HG02970 (cell line): ENCODE measurements around the gene TPCN2.

Source experiments
- ATAC-seq: cut with Tn5 transposase; IDR thresholded peaks from one replicate; pipeline ENCODE4 v1.9.1; 2021; ENCODE audit warnings: mild to moderate bottlenecking, moderate library complexity, moderate number of reproducible peaks; ENCODE audit not compliant: unreplicated experiment, low FRiP score

TPCN2 gene

DNA sequence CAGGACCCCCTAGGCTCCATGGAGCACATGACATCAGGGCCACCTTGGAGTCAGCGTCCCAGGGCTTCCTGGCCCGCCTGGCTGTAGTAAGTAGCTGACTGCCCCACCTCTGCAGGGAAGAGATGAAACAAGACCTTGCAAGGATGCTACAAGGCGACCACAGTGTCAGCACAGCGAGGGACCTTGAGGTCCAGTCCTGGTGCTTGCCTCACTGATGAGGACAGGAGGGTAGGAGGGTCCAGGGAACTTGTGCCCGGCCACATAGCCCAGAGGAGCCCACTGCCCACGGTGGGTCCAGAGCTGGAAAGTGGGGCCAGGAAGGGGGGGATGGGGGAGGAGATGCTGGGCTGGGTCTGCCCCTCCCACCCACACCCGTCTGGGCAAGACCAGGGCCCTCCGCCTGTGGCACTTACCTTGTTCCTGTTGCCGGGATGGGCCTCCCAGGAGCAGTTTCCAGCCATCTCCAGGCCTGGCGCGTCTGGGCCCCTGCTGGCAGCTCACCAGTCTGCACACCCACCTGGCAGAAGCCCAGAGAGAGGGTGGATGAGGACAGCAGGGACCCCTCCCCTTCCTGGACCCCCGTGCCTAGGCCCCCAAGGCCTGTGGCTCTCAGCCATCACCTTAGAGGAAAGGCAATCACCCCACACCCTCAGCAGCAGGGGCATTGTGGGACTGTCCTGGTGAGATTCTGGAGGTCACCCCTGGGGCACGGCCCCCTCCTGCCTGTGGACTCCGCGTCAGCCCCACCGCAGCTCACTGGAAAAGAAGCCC is 39.1 kb upstream of the TPCN2 start:
- ATAC-seq, result no peak

DNA sequence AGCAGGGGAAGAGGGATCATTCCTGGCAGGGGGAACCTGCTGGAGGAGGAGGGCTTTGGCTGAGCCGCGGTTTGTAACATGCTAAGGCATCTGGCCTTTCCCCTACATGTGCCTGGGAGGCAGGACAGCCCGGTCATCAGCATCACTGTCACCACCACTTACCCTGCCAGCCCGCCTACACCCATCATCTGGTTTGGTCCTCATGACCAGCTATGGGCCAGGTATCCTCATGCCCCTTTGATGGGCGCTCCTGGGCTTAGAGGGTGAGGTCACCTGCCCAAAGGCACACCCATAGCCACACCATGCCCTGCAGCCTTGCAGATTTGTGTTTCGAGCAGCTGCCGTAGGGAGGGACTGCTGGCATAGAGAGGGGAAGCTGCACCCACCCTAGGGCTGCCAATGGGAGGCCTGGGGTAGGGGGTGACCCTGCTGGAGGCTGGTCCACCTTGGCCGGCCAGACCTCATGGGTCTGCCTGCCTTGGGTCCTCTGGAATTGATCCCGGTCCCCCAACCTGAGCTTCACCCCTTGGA is 38.3 kb upstream of the TPCN2 start:
- ATAC-seq, result no peak

DNA sequence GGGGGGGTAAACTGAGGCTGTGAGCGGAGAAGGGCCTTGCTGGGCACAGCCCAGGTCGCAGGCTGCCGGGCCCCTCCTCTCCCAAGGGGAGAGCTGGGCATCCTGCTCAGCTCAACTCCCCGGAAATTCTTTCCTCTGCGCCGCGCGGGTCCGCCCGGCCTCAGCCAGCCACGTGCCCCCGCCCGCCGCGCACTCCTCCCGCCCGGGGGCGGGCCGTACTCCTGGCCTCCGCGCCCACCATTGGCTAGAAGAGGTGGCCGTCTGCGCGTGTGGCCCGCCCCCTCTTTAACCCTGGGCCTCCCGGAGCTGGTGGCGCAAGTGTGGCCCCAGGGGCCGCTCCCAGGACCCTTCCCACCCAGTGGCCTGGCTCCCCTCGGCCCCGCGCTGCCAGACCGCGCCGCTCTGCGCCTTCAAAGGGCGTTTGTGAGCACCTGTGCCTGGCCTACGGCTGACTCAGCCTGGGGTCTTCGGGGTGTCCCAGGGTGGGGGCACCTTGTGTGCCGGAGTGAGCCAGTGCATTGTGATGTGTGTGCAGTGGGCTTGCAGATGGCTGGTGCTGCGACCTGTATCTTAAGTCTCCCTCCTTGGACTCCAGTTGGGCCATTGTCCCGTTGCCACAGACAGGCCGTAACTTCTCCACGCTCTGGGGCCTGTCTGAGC is 37.6 kb upstream of the TPCN2 start:
- ATAC-seq, result no peak

DNA sequence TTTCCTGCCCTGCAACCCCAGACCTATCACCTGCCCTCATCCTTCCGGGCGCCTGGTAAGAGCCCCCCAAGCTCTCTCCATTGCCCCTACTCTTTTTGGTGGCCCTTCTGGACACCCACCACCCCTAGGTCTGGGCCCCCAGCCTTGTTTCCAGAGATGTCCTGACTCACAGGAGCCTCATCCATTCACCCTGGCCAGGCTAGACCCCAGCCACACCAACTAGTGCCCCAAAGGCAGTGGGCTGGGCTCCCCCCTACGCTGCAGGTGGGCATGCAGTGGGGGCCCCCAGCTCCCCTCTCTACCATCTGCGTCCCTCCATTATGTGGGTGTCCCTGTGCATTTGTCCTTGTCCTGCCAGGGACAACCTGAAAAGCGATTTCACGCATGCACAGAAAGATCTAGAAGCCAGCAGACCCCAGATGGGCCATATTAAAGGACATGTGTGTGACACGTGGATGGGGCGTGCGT is 37.1 kb upstream of the TPCN2 start:
- no peak for ATAC-seq

DNA sequence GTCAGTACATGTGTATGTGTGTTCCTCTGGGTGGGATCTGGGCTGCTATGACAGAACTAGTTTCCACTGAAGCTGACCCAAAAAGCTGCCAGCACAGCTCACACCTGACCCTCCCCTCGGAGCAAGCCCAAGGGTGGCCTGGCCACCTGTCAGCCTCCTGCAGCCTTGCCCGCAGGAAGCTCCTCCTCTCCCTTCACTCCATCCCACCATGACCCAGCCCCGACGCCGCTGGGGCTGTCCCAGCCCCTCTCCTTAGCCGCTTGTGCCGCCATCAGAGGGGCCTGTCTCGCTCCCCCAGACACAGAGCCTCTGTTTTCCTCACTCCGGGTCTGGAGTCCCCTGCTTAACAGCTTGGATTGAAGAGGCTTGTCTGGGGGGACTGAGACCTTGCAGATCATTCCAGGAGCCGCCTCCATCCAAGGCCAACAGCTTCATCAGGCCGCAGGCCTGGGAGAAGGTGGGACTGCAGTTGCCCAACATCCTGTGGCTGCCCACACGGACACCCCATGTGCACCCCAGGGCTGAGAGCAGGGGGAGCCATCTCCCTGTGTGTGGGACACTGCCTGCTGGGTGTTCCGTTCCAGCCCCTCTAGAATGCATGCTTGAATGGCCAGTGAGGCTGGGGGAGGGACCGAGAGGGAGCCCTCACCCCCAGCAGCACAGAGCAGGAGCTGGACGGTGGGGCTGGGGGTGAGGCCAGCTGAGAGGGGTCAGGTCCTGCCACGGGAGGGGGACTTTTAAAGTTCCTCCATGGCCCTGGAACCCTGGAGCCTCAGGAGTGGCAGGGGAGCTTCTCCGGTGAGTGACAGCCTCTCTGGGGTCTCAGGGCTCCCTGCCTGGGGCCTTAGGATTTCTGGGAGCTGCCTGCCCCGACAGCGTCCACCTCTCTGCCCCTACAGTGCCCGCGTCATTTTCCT is 36.4 kb upstream of the TPCN2 start:
- ATAC-seq, result no peak

DNA sequence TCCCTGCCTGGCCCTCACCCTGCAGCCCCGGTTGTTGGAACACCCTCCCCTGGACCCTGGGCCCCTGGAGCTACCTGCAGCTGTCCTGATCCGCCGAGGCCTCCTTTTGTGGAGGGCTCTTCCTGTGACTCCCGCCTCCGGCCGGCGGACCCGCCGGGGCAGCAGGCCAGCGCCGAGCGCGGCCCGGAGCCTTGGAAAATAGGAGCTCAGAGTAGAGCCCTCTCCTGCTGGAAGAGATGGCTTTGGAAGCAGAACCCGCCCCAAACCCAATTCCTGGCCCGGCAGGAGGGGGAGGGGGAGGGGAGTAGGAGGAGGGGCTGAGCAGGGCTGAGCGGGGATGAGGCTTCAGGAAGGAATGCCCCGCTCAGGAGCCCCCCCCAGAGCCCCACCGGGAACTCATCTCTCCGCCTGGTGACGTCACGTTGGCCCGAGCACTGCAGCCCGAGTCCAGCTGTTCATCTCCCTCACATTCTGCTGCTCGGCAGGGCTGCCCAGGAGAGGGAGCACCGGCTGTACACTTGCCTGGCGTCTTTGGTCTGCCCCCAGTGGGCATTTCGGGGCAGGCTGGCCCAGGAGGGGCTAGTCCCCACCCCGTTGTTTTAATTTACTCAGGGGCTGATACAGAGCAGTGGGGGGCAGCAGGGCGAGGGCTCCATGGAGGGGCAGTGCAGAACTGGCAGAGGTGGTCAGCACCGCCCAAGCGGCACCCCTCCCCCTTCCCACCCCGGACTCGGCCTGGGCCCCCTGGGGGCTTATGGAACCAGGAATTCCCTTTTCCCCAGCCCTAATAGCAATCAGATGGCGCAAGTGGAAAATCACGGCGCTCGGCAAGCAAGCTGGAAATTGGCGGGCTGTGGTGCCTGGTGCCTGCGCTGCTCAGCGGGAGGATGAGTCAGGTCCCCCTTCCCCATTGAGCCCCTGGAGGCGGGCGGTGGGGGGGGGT is 35.5 kb upstream of the TPCN2 start, which contains the start of gene MRGPRF:
TSS of gene MRGPRF (minus strand) at position 238 of the 943 bp plus-strand sequence. CDS start 3,345 bp downstream, outside the sequence.
- ATAC-seq, result no peak

DNA sequence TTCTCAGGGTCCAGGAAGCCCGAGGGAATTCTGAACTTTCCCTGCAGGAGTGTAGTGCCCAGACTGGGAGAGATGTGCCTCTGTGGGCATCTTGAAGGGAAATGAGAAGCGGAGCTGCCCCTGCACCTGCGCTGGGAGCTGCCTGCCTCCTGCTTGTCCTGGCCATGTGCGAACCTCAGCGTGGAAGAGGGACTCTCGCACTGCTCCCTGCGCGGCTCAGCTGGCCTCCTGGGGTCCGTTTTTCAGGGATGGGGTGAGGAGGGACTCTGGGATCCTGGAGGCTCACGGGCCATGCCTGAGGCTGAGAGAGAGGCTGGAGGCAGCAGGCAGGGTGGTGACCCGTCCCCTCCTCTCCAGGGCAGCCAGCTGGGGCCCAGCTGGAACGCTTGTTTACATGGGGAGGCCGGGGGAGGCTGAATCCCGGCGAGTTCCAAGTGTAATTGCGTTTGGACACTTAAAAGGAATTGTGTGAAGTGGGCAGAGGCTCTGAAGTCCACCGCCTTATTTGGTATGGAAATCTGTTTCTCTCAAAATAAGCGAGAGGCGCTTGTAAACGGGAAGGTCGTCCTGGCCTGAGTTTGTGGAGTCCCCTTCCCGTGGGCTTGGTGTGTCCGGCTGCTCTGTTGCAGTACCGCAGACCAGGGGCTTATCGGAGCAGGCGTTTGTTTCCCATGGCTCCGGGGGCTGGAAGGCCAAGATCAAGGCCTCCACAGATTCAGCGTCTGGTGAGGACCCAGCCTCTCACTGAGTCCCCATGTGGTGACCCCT is 34.5 kb upstream of the TPCN2 start:
- ATAC-seq, result no peak

DNA sequence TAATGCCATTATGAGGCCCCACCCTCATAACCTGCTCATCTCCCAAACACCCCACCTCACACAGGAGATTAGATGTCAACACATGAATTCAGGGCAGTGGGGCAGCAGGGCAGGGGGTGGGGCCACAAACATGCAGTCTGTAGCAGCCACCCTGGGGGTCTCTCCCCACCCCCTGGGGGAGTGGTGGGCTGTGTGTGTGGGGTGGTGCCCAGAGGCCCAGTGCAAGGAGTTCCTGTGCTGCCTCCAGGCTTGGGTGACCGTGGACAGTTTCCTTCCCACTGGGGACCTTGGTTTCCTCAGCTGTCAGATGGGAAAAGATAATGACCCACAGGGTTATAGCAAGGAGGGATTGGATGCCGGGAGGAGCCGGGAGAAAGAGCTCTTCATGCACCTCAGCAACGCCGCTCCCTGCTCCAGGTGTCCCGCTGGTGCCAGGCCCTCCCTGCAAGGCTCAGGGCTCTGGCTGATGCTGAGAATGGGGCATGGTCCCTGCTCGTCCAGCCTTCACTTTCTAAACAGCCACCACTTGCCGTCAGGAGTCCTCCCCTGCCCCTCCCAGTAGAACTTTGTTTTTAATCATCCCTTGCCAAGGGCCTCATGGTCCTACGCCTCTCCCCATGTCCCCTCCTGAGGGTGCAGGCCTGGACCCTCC is 33.7 kb upstream of the TPCN2 start:
- no peak for ATAC-seq

DNA sequence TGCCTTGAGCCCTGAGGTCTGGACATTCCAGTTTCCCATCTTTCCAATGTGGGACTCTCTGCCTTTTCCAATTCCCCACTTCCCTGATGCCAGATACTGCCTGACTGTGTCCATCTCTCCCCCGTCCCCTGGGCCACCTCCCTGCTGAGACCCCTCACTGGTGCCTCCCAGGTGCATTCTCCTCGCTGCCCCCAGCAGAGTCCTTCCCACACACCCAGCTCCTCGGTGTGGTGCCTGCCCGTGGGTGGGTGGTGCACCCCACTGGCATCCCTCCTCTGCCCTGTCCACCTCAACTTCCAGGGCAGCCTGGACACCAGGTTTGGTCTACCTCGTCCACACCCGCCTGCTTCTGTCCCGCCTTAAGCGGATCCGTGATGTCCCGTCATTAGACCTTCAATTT is 30.8 kb upstream of the TPCN2 start:
- no peak for ATAC-seq

DNA sequence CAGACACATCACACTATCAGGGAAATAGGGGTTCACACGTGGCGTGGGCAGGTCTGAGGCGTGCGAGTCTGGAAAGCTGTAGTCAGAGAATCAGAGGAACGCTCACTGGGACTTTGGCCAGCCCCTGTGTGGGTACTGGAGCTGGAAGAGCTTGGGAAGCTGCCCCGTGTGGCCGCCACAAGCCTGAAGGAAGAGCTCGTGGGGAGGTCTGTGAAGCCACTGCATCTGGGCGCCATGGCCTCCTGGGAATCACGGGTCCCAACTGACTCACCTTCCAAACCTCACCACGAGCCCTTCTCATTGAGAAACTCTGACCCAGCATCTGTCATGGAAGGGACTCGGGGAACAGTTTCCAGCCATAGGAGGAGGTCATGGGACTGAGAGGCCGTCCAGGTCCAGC is 29.8 kb upstream of the TPCN2 start:
- no peak for ATAC-seq

DNA sequence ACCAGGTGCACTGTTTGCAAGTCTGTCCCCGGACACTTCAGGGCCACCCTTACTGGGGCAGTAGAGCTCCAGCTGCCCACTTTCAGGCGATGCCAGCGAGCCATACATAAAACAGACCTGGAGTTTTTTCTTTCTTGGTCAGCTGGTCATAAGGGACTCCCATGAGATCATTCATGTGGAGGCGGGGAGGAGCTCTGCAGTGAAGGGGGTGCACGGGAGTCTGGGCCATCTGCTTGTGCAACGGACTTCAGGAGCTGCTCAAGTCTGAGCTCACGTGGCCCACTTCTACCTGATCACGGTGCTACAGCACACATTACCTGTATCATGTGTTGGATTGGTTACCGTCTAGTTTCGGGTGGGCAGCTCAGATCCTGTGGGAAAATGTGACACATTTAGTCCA is 26.5 kb upstream of the TPCN2 start:
- ATAC-seq, result no peak

DNA sequence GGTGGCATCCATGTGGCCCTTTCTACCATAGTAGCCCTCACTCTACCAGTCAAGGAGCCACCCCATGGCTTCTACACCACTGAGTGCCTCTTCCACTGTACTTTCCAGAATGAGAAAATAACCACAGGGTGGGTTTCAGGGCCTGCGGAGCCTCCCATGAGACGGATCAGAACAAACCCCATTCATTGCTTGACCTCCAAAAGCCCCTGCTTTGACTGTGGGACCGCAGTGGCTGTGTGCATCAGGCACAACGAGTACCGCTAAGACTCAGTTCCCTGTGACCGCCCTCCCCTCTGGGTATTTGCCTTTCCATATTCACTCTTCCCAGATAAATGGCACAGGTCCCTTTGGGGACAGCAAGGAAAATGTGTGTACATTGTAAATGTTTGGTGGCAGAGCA is 24.2 kb upstream of the TPCN2 start:
- no peak for ATAC-seq

DNA sequence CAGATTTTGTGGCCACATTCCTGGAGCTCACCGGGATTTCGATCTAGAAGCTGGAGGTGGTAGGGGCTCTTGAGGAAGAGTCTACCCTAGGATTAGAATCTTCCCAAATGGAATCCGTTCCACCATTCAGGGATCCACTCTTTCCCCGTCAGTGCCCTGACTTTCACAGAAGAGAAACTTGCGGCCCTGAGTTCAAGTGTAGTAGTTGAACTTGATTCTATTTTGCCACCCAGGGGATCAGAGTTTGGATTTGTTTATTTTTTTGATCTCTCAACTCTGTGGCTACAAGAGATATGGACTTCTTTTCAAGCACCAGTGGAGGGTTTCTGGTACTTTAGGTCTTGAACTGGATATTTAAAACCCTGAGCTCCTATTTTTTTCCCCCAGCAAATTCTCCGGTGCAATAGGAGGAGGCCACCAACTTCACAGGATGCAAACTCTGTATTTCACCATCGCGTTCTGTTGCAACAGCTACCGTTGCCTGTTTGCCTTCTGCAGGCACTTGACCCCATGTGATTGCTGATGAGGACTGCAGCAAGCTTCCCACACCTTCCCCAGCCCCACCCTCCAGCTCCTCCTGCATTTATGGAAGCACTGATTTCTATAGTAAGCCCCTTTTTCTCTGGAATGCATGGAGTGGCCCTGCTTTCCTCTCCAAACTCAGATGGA is 20.9 kb upstream of the TPCN2 start:
- ATAC-seq, result no peak

DNA sequence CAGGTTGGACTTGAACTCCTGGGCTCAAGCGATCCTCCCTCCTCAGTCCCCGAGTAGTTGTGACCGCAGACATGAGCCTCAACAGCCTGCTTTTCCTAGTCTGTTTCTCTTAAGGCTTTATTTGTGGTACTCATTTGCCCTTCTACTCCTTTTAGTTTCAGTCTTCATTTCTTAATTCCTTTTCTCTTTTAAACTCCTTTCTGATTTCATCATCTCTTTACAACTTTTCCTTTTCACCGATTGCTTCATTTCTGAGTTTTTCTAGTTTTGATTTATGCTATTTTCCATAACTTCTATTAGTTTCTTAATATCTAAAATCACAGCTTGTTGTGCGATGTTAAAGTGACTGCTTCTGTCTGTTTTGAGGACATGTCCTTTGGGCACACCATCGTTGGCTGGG is 18.4 kb upstream of the TPCN2 start:
- ATAC-seq, result no peak

DNA sequence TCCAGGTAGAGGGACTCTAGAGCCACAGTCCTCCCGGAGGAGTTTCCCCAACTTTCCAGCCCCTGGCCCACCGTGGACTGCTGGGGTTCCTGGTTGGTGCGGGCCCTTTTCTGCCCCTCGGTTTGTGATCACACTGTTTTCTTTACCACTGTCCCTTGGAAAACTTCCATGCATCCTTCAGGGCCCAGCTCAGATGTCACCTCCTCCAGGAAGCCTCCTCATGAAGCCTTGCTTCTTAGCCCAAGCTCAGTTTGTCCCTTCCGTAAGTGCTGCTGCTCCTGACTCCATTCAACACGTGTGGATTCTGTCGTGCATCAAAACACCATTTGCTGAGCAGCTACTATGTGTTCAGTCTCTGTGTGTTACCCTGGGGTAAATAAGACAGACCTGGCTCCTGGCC is 15.9 kb upstream of the TPCN2 start:
- no peak for ATAC-seq

DNA sequence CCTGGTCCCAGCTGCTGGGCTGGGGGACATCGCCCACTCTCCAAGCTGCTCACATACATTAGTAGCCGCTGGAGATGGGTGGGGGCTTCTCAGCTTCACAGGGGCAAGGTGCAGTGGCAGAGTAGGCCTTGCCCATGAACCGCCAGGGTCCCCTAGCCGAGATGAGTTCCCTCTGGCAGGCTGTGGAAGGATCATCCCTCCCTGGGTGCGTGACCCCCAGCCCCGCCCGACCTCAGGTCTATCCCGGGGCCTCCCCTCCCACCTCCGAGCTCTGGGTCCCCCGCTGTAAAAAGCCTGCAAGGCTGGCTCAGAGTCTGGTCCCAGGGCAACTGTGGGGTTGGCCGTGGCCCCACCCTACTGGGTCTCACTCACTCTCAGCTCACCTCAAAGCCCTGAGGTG is 15.3 kb upstream of the TPCN2 start:
- ATAC-seq, result no peak

DNA sequence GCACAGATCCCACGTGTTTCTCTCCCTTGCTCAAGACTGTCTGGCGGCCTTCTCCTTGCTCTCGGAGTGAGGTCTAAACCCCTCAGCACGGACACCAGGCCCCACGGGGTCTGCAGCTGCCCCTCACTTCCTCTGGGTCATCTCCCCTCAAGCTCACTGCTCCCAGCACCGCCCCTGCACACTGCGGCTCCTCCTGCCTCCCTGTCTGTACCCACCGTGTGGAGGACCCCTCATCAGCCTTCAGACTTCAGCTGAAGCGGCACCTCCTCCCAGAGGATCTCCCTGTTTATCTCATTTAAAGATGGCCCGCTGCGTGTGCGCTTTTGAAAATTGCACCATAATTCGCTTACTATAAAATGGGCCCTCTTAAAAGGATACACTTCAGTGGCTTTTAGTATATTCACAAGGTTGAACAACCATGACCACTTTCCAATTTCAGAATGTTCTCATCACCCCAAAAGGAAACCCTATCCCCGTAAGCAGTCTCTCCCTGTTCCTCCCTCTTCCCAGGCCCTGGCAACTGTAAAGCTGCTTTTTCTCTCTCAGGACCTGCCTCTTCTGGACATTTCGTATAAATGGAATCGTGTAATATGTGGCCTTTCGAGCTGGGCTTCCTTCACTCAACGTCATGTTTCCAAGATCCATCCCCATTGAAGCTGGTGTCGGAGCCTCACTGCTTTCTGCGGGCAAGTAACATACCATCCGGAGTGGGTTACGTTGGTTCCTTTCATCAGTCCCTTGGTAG is 14.4 kb upstream of the TPCN2 start:
- ATAC-seq, result no peak
